NCI-H526 treated with DMSO at 0.1 percent for 48 hours (cell line): Measurements from ENCODE around the gene DTNB.

ENCODE experiments used
- DNase-seq: peaks from one replicate; lab custom pipeline; 2025; lab: John Stamatoyannopoulos, UW

Gene DTNB

GRCh38 chr2:25369439-25369838 is 303.9 kb downstream of the DTNB start:
- DNase-seq: no peak

- no peak for DNase-seq
These were observed 304.7 kb downstream of the DTNB start for GRCh38 chr2:25368660-25369059.

DNA sequence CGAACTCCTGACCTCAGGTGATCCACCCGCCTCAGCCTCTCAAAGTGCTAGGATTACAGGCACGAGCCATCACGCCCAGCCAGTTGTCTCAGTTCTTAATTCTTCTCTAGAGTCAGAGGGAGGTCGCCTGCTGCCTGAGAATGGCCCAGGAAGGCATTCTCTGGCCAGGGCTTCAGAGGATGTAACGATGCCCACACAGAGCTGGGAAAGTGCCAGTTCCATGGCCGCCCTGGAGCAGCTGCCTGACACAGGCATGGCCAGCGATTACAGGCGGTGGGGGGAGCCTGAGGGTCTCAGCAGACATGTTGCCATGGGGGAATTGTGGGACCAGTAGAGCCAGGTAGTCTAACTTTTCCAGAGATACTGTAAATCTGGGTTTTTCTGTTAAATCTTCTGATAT is 306.1 kb downstream of the DTNB start:
- no peak for DNase-seq

DNA sequence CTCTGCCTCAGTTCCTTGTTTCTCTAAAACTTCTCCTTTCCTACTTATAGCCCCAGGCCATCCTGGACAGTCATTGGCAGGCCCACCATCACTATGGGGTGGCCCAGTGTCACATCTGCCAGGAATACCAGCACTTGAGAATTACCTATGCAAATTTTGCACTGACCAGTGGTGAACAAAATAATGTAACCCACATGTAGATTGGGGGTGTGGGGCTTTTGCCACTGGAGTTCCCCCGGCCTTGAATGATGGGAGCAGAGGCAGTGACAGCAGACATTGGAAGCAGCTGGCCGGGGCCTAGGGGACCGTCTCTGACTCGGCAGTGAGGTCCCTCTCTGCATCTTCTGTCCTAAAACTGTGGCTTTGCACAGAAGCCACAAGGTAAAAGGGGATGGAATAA is 306.7 kb downstream of the DTNB start:
- no peak for DNase-seq

GRCh38 chr2:25365241-25365640 is 308.1 kb downstream of the DTNB start:
- no peak for DNase-seq

DNA sequence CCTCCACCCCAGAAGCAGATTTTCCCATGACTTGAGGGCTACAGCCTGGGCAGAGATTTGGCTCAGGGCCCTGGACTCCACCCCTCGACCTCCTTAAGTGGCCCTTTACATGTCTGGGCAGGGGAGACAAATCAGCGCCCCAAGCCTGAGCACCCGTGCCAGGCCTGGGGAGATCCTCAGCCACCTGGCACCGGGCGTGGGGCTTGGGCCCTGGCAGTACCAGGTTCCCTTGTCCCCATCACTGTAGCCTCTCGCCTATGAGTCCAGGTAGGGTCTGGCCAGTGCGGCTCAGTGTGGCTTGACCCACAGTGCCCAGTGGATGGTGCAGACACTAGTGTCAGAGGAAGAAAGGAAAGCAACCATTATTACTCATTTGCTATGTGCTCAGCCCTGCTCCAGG is 309.6 kb downstream of the DTNB start:
- no peak for DNase-seq

GRCh38 chr2:25362434-25363145 is 310.8 kb downstream of the DTNB start:
- no peak for DNase-seq

GRCh38 chr2:25362049-25362433 is 311.3 kb downstream of the DTNB start:
- peak; percentile 91 for DNase-seq

- DNase-seq: no peak
These were observed 311.9 kb downstream of the DTNB start for GRCh38 chr2:25361261-25362048.

- DNase-seq: no peak
These were observed 314.5 kb downstream of the DTNB start for GRCh38 chr2:25358836-25359235.

GRCh38 chr2:25358249-25358815 is 315.0 kb downstream of the DTNB start:
- no peak for DNase-seq

DNA sequence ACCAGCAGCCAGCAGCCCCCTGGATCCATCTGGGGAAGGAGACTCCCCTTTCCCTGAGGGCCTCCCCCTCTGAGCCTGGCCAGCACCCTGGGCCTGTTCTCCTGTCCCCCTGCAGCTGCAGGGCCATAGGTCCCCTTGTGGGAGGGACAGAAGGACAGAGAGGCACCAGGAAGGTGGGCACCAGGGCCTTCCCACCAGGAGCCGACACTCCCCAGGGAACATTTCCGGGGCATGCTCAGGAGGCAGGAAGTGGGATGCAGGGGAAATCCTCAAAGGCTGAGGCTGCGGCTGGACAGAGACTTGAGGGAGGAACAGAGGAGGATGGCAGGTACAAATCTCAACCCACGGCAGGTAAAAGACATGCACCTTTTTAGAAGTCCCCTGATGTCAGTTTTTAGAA is 317.3 kb downstream of the DTNB start:
- no peak for DNase-seq

DNA sequence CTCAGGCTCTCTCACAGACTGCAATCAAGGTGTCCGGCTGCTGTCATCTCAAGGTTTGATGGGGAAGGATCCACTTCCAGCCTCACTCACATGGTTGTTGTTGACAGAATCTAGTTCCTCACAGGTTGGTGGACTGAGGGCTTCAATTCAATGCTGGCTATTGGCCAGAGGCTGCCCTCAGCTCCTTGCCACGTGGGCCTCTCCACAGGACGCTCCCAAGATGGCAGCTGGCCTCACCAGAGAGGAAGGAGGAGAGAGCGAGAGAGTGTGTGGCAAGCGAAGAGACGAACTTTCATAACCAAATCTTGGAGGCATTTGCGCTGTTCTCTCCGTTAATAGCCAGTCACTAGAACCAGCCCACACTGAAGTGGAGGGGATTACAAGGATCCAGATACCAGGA is 318.1 kb downstream of the DTNB start:
- no peak for DNase-seq

DNA sequence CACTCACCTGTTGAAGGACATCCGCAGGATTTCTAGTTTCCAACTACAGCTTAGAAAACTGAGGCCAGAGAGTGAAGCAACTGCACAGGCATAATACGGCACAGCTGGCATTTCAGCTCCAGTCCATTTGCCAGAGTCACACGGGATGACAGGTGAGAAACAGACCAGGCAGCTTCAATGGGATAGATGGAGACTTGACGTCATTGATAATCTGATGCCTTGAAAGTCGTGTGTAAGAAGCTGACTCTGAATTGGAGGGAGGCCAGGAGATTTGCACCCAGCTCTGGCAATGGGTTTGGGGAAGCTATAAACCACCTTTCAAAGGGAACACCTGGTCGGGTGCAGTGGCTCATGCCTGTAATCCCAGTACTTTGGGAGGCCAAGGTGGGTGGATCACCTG is 319.3 kb downstream of the DTNB start:
- no peak for DNase-seq

DNA sequence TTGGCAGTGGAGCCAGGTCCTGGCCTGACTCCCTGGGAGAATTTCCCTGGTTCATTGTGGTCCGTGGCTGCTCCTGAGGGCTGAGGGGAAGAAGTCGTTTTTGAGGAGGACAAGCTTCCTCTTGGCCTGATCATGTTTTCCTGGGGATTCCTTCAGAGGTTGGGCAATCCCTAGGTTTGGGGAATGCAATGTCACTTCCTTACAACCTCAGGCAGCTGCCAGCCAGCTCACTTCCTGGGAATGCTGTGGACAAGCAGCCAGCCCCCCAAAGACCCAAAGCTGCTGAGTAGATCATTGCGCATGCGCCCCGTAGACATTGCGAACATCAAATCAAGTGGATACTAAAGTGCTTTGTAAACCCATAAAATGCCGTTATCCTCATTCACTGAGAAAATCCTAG is 324.0 kb downstream of the DTNB start:
- no peak for DNase-seq

DNA sequence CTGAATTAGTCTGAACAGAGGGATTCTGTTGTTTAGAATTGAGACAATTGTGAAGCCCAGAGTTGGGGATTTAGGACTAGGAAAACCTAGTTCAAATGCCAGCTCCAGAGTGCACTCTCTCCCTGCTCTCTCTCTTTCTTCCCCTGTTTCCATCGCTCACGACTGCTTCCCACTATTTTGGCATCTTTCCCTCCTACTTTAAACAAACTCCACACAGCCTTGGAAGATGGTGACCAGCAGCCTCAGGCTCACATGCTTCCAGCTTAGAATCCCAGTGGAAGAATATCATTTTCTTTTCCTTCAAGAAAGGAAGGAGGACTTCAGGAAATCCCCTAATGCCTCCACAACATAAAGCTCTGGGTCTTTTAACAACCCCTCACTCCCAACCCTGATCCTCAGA is 325.5 kb downstream of the DTNB start:
- DNase-seq: no peak

DNA sequence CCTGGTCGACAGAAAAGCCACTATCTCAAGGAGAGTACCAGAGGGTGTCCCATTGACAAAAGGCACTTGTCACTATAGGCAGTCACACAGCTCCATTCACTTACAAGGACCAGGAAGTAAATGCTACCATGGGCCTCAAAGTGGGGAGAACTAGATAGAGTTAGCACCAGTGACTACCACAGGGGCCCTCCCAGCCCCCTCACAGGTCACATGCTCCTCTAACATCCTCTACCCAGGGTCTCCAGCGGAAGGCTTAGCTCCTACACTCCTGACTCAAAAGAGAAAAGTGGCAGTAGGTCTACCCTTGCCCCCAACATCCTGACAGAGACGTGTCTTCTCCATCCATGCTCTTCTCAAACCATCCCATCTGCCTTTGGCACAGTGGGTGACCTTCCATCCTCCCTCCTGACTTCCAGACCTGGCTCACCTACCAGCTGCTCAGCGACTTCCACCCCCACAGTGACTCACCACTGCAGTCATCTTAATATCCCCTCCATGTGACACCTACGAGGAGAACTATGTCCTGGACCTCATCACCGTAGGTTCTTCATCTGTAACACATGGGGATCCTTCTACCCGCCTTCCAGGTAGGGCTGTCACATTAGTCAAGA is 326.1 kb downstream of the DTNB start:
- DNase-seq: no peak

GRCh38 chr2:25343187-25343825 is 330.1 kb downstream of the DTNB start:
- DNase-seq: no peak

DNA sequence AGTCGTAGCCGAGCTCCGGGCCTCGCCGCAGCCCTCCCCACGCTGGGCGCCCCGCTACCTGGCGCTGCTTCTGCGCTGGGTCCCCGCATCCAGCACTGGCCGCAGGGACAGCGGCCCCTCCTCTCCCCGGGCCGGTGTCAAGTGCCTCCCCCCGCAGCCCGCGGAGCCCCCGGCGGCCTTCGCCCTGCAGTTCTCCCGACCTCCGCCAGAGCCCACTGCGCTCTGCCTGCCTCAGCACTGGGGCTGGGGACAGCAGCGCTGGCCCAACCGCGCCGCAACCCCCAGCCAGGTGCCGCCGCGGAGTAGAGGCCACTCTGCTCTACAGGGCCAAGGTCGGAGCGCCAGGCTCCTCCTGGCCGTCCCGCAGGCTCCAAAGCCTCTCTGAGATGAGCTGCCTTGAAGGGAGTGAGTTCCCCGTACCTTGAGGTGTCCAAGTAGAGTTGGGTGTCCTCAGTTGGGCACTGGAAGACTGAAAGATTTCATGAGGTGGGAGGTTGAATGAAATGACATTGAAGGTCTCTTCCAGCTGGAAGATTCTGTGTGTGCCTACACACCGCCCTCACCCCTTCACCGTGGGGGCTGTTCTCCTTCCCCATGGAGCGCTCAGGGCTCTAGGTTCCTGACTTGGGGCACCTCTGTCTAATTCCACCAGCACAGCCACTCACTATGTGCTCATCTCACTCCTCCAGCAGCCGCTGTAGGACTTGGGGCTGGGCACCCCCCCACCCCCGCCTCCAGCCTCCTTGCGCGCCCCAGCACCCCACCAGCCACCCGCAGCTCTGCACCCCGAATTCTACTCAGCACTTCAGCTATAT is 330.8 kb downstream of the DTNB start:
- peak; percentile 60 for DNase-seq

DNA sequence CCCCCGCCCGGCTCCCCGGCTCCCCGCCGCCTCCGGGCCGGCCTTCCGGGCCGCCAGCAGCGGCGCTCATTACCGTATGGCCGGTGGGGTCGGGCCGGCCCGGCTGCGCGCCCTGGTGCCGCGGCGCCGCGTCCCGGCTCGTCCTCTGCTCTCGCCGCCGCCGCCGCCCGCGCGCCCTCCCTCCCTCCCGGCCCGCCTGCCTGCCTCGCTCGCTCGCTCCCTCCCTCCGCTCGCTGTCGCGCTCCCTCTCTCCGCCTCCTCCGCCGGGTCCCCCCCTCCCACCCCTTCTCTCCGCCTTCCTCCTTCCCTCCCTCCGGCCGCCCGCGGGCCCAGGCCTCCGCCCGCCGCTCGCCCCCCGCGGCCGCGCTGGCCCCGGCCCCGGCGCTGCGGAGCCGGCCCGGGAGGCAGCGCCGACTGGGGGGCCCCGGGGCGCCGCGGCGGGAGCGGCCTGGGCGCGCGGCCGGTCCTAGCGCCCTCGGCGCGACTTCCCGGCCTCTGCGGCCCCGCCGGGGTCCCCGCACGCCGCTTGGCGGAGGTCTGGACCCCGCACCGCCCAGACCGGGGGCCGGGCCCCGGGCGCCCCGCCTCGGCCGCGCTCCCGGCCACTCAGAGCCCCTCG is 331.5 kb downstream of the DTNB start, which contains the start of gene DNMT3A:
DNMT3A (minus strand) TSS at position 173 of the 619 bp plus-strand sequence. CDS start 27,941 bp downstream, outside the sequence.
- DNase-seq: peak; percentile 38
